ENCODE data around the gene DPEP1. TPM values are rescaled to one million over a fixed set of nuclear protein-coding genes. Genes with fewer than 3 reads are reported as not detected.

Gene DPEP1
- total RNA-seq, 1 donor from 2014 or later: not detected

DNA sequence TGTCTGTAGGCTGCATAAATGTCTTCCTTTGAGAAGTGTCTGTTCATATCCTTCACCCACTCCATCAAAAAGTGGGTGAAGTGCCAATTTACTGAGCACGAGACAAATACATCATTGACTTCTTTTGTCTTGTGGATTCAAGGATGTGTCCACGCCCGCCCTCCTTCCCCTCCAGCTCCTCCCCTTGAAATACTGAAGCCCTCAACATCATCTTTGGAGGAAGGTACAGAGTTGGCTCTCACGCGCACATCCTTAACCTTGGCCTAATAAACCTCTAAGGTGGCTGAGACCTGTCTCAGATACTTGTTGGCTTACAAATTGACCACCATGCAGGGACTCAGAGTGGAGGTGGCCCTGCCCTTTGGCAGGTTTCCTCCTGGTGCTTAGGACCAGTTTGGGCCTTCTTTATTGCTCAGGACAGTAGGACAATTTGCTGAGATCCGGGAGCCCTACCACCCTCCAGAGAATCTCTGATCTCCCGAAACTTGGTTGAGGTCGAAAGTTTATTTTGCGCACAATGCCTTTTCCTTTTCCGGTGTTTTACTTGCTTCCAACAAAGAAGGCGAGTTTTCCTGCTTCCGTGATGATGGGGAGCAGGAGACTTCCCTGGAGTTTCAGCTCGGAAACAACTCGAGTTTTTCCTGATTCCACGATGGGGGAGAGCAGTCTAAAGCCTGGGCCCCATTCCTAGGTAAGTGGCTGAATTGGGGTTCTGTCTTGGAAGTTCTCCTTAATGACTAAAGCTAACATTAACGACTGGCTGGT, 58.9 kb downstream of the DPEP1 start:
- H3K9ac ChIP-seq (ENCODE audit: low read depth in 1 of 3, low read length in 3 of 3): no peak overlapping the region
- H3K27me3 ChIP-seq (ENCODE audit: control insufficient read depth in 3 of 3, insufficient read depth in 3 of 3, low read length in 3 of 3): no peaks in the 10 kb centered on the region
- no peak overlapping the region for H3K27ac ChIP-seq (ENCODE audit: low read depth, low read length)
- no peaks in the 10 kb centered on the region for H3K36me3 ChIP-seq (ENCODE audit: control insufficient read depth in 3 of 3, insufficient read depth in 3 of 3, low read length in 3 of 3)
- no peak overlapping the region for H3K4me3 ChIP-seq (ENCODE audit: low read length in 3 of 3)
- no peaks in the 10 kb centered on the region for H3K9me3 ChIP-seq (ENCODE audit: control insufficient read depth in 3 of 3, low read length in 3 of 3)
- no peaks in the 10 kb centered on the region for H3K4me1 ChIP-seq (ENCODE audit: control insufficient read depth in 3 of 3, insufficient read depth in 3 of 3, low read length in 3 of 3)

DNA sequence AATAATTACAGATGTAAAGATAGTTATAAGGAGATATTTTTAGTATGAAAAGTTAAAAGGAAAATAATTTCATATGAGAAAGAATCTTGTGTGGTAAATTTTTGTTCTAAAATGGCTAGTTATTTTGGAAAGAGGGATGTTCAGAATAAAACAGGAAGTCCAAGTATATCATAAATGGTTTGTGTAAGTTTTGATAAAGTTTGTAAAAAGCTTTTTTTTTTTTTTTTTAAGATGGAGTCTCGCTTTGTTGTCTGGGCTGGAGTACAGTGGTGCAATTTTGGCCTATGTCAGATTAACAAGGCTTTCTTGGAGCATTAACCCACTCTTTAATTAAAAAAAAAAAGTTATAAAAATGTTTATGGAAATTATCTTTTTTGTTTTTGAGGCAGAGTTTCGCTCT, 64.8 kb downstream of the DPEP1 start:
- Histone ChIP-seq H3K27me3 (ENCODE audit: control insufficient read depth in 3 of 3, insufficient read depth in 3 of 3, low read length in 3 of 3) (no peaks in the 10 kb centered on the region), H3K36me3 (ENCODE audit: control insufficient read depth in 3 of 3, insufficient read depth in 3 of 3, low read length in 3 of 3) (no peaks in the 10 kb centered on the region), H3K9ac (ENCODE audit: low read depth in 1 of 3, low read length in 3 of 3) (no peak overlapping the region), H3K9me3 (ENCODE audit: control insufficient read depth in 3 of 3, low read length in 3 of 3) (no peaks in the 10 kb centered on the region), H3K4me3 (ENCODE audit: low read length in 3 of 3) (no peak overlapping the region), H3K4me1 (ENCODE audit: control insufficient read depth in 3 of 3, insufficient read depth in 3 of 3, low read length in 3 of 3) (no peaks in the 10 kb centered on the region), H3K27ac (ENCODE audit: low read depth, low read length) (no peak overlapping the region)

DNA sequence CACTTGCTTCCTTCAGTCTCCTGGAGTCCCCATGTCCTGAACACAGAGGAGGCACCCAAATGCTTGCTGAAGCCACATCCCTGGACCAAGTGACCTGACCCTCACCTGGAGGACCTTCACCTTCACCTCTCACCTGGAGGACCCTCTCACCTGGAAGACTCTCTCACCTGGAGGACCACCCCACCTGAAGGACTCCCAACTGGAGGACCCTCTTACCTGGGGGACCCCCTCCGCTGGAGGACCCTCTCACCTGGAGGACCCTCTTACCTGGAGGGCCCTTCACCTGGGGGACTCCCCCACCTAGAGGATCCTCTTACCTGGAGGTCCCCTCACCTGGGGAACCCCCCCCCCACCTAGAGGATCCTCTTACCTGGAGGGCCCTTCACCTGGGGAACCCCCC, 72.5 kb downstream of the DPEP1 start:
- Histone ChIP-seq H3K4me3 (ENCODE audit: low read length in 3 of 3) (no peak overlapping the region), H3K27me3 (ENCODE audit: control insufficient read depth in 3 of 3, insufficient read depth in 3 of 3, low read length in 3 of 3) (no peaks in the 10 kb centered on the region), H3K9ac (ENCODE audit: low read depth in 1 of 3, low read length in 3 of 3) (no peak overlapping the region), H3K27ac (ENCODE audit: low read depth, low read length) (no peak overlapping the region), H3K36me3 (ENCODE audit: control insufficient read depth in 3 of 3, insufficient read depth in 3 of 3, low read length in 3 of 3) (peaks cover 8 to 11% (median 8%) of the 10 kb centered on the region in 3 donors), H3K9me3 (ENCODE audit: control insufficient read depth in 3 of 3, low read length in 3 of 3) (no peaks in the 10 kb centered on the region), H3K4me1 (ENCODE audit: control insufficient read depth in 3 of 3, insufficient read depth in 3 of 3, low read length in 3 of 3) (peaks cover 9 to 14% (median 14%) of the 10 kb centered on the region in 3 donors)

DNA sequence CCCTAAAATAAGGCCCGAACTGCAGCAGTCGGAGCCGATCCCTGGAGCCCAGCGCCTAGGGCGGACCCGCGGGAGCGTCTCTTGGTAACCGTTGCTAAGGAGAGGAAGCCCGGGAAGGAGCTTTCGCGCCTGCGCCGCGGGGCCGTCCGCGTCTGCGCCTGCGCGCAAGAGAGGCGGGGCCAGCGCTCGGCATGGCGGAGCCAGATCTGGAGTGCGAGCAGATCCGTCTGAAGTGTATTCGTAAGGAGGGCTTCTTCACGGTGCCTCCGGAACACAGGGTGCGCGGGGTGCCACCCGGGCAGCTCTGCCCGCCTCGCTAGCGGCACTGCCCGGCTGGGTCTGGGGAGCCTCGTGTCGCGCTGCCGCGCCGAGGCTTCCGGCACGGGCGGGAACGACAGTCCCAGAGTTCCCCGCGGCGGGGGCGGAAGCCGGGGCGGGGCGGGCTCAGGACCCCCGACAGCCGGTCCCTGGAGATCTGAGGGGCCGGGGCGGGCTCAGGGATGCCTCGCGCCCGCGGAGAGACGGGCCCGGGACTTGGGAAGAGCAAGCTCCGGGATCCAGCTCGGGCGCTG, 73.2 kb downstream of the DPEP1 start, which contains the start of gene CDK10:
Gene CDK10, plus strand, starts transcription at position 170 of the 572 bp plus-strand sequence. Its CDS starts 22 bp downstream, at position 192.
- Histone ChIP-seq H3K27me3 (ENCODE audit: control insufficient read depth in 3 of 3, insufficient read depth in 3 of 3, low read length in 3 of 3) (no peaks in the 10 kb centered on the region), H3K27ac (ENCODE audit: low read depth, low read length) (peak within 1 kb of the TSS; percentile 68)

DNA sequence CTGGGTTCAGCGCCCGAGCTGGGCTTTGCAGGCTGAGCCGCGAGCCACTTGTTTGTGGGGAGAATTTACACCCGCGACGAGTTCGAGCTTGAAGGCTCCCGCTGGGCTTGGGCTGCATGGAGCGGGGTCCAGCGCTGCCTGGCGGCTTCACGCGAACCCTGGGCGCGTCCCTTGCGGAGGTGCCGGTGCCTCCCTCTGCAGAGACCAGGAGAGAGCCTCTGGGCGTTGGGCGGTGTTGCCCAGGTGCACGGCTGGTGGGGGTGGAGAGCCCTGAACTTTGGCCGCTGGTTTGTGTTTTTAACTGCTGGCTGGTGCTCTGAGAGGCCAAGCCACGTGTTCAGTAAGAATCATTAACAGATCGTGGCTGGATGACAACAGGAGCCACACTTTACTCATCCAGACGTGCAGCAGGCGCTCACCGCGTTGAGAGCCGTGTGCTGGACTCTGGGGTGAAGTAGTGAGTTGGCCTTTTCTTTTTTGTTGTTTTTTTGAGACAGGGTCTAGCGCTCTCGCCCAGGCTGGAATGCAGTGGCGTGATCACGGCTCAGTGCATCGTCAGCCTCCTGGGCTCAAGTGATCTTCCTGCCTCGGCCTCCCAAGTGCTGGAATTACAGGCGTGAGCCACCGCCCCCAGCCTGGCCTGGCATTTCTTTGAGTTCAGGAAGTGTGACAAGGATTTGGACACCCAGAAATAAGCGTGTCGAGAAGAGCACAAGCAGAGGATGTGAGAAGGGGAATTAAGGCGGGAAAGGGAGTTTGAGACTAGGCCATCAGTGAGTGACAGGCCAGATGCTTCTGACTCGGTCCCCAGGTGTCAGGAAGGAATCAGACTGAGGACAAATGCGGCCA, 73.9 kb downstream of the DPEP1 start:
- Histone ChIP-seq H3K9ac (ENCODE audit: low read depth in 1 of 3, low read length in 3 of 3) (peak overlapping the region; percentile 82 to 84 (median 83)), H3K36me3 (ENCODE audit: control insufficient read depth in 3 of 3, insufficient read depth in 3 of 3, low read length in 3 of 3) (peaks cover 13 to 19% (median 18%) of the 10 kb centered on the region in 3 donors), H3K9me3 (ENCODE audit: control insufficient read depth in 3 of 3, low read length in 3 of 3) (no peaks in the 10 kb centered on the region), H3K4me3 (ENCODE audit: low read length in 3 of 3) (peak overlapping the region; percentile 85 to 93 (median 92)), H3K27ac (ENCODE audit: low read depth, low read length) (peak overlapping the region; percentile 68), H3K27me3 (ENCODE audit: control insufficient read depth in 3 of 3, insufficient read depth in 3 of 3, low read length in 3 of 3) (no peaks in the 10 kb centered on the region), H3K4me1 (ENCODE audit: control insufficient read depth in 3 of 3, insufficient read depth in 3 of 3, low read length in 3 of 3) (peaks cover 9 to 14% (median 14%) of the 10 kb centered on the region in 3 donors)

More for the DNA sequence above, 73.2 kb downstream of the DPEP1 start, which contains the start of gene CDK10:
- H3K9ac ChIP-seq (ENCODE audit: low read depth in 1 of 3, low read length in 3 of 3): peak within 1 kb of the TSS; percentile 82 to 84 (median 83)
- H3K4me1 ChIP-seq (ENCODE audit: control insufficient read depth in 3 of 3, insufficient read depth in 3 of 3, low read length in 3 of 3): peaks cover 9 to 14% (median 14%) of the 10 kb centered on the region in 3 donors
- peak within 1 kb of the TSS; percentile 85 to 93 (median 92) for H3K4me3 ChIP-seq (ENCODE audit: low read length in 3 of 3)
- H3K9me3 ChIP-seq (ENCODE audit: control insufficient read depth in 3 of 3, low read length in 3 of 3): no peaks in the 10 kb centered on the region
- H3K36me3 ChIP-seq (ENCODE audit: control insufficient read depth in 3 of 3, insufficient read depth in 3 of 3, low read length in 3 of 3): peaks cover 12 to 15% (median 13%) of the 10 kb centered on the region in 3 donors

Other genes starting within 250 kb of the DPEP1 start
- 21.4 TPM for gene ANKRD11, start 123.1 kb upstream of the DPEP1 start, total RNA-seq
- 83.0 TPM for gene SPG7, start 105.2 kb upstream of the DPEP1 start, total RNA-seq
- gene RPL13, start 53.0 kb upstream of the DPEP1 start, total RNA-seq: 2,337 TPM
- gene CPNE7, start 37.9 kb upstream of the DPEP1 start, total RNA-seq: not detected
- gene CHMP1A, start 44.1 kb downstream of the DPEP1 start, total RNA-seq: 40.2 TPM
- 2.1 TPM for gene SPATA33, start 44.2 kb downstream of the DPEP1 start, total RNA-seq
- gene CDK10, start 73.0 kb downstream of the DPEP1 start, total RNA-seq: 17.7 TPM
- gene SPATA2L, start 88.1 kb downstream of the DPEP1 start, total RNA-seq: 6.8 TPM
- gene VPS9D1, start 107.3 kb downstream of the DPEP1 start, total RNA-seq: 3.1 TPM
- gene ZNF276, start 107.9 kb downstream of the DPEP1 start, total RNA-seq: 15.1 TPM
- 9.9 TPM for gene FANCA, start 203.0 kb downstream of the DPEP1 start, total RNA-seq
- 2.1 TPM for gene SPIRE2, start 214.8 kb downstream of the DPEP1 start, total RNA-seq

All from skeletal muscle tissue (tissue), 4 donors.